Mesenchymal stem cell (in vitro differentiated cells and primary cell): ENCODE results near the gene NEK10.

ENCODE experiments used
- DNase-seq: peaks from one replicate; pipeline ENCODE4 v3.0.0-alpha.2; 2013
- H2AFZ ChIP-seq: one replicate; pipeline ENCODE4 v1.6.1; 2013; ENCODE audit warnings: low read depth, mild to moderate bottlenecking, control low read depth, inconsistent platforms, low read length, moderate library complexity
- H2AK5ac ChIP-seq: 2 replicates; pipeline ENCODE4 v1.6.1; 2013; ENCODE audit warnings: low read length, moderate library complexity, mild to moderate bottlenecking, inconsistent platforms; ENCODE audit not compliant: severe bottlenecking
- H2BK120ac ChIP-seq: one replicate; pipeline ENCODE4 v1.6.1; 2013; ENCODE audit warnings: low read depth, mild to moderate bottlenecking, inconsistent platforms, low read length, moderate library complexity
- H2BK12ac ChIP-seq, 2 experiments: one replicate each; pipeline ENCODE4 v1.6.1; 2013; ENCODE audit warnings: inconsistent platforms in 2 of 2, low read length in 2 of 2, mild to moderate bottlenecking in 2 of 2, moderate library complexity in 2 of 2, control low read depth in 1 of 2
- H2BK15ac ChIP-seq: one replicate; pipeline ENCODE4 v1.6.1; 2013; ENCODE audit warnings: mild to moderate bottlenecking, low read depth, inconsistent platforms; ENCODE audit not compliant: poor library complexity, severe bottlenecking
- H2BK5ac ChIP-seq: 2 replicates; pipeline ENCODE4 v1.6.1; 2013; ENCODE audit warnings: low read depth, mild to moderate bottlenecking, low read length, control low read depth, inconsistent platforms; ENCODE audit not compliant: poor library complexity, severe bottlenecking
- H3K14ac ChIP-seq, 2 experiments: one replicate each; pipeline ENCODE4 v1.6.1; 2013; ENCODE audit warnings: inconsistent platforms in 2 of 2, low read length in 2 of 2, control low read depth in 1 of 2, mild to moderate bottlenecking in 1 of 2, moderate library complexity in 1 of 2
- H3K18ac ChIP-seq, 2 experiments: one replicate each; pipeline ENCODE4 v1.6.1; 2013; ENCODE audit warnings: inconsistent platforms in 2 of 2, low read length in 2 of 2, control low read depth in 1 of 2, low read depth in 1 of 2, mild to moderate bottlenecking in 1 of 2
- H3K23ac ChIP-seq, 2 experiments: one replicate each; pipeline ENCODE4 v1.6.1; 2013; ENCODE audit warnings: inconsistent platforms in 2 of 2, low read length in 2 of 2, mild to moderate bottlenecking in 2 of 2, moderate library complexity in 2 of 2, control low read depth in 1 of 2
- H3K27ac ChIP-seq: 2 replicates; pipeline ENCODE4 v1.5.1; 2013; ENCODE audit warnings: mild to moderate bottlenecking, moderate library complexity, low read length, control low read depth, inconsistent platforms; ENCODE audit not compliant: poor library complexity, severe bottlenecking
- H3K27me3 ChIP-seq, 2 experiments: 2 replicates each; pipeline versions ENCODE4 v1.6.1 to v1.7.0; 2013; ENCODE audit warnings: low read length in 2 of 2, mild to moderate bottlenecking in 2 of 2, moderate library complexity in 2 of 2, control low read depth in 1 of 2, inconsistent platforms in 1 of 2; ENCODE audit not compliant: control insufficient read depth in 1 of 2, insufficient read depth in 1 of 2
- H3K36me3 ChIP-seq, 2 experiments: 2 replicates each; pipeline versions ENCODE4 v1.6.1 to v1.7.0; 2013; ENCODE audit warnings: low read length in 2 of 2, control low read depth in 1 of 2, inconsistent platforms in 1 of 2, low read depth in 1 of 2, mild to moderate bottlenecking in 1 of 2; ENCODE audit not compliant: insufficient read depth in 2 of 2, control insufficient read depth in 1 of 2
- H3K4ac ChIP-seq, 2 experiments: one replicate each; pipeline ENCODE4 v1.6.1; 2013; ENCODE audit warnings: inconsistent platforms in 2 of 2, low read length in 2 of 2, mild to moderate bottlenecking in 2 of 2, moderate library complexity in 2 of 2, control low read depth in 1 of 2, low read depth in 1 of 2
- H3K4me1 ChIP-seq: 2 replicates; pipeline ENCODE4 v1.6.1; 2013; ENCODE audit warnings: low read depth, low read length, control low read depth; ENCODE audit not compliant: control insufficient read depth, insufficient read depth
- H3K4me2 ChIP-seq: 2 replicates; pipeline ENCODE4 v1.6.1; 2013; ENCODE audit warnings: low read length, mild to moderate bottlenecking, inconsistent platforms; ENCODE audit not compliant: poor library complexity, severe bottlenecking
- H3K4me3 ChIP-seq, 2 experiments: 2 replicates each; pipeline versions ENCODE4 v1.5.1 to v1.7.0; 2013; ENCODE audit warnings: low read length in 2 of 2, mild to moderate bottlenecking in 2 of 2, control low read depth in 1 of 2, low read depth in 1 of 2; ENCODE audit not compliant: insufficient read depth in 1 of 2
- H3K79me1 ChIP-seq: replicated peaks from 2 replicates; pipeline ENCODE4 v1.6.1; 2013; ENCODE audit warnings: mild to moderate bottlenecking, control low read depth, low read length, inconsistent platforms; ENCODE audit not compliant: poor library complexity, severe bottlenecking
- H3K9ac ChIP-seq: 2 replicates; pipeline ENCODE4 v1.7.0; 2013; ENCODE audit warnings: mild to moderate bottlenecking, low read length, moderate library complexity
- H3K9me3 ChIP-seq: 2 replicates; pipeline ENCODE4 v1.7.0; 2013; ENCODE audit warnings: mild to moderate bottlenecking, low read length; ENCODE audit not compliant: control insufficient read depth
- H4K8ac ChIP-seq: one replicate; pipeline ENCODE4 v1.6.1; 2013; ENCODE audit warnings: inconsistent platforms, mild to moderate bottlenecking, low read length, moderate library complexity
- H4K91ac ChIP-seq: one replicate; pipeline ENCODE4 v1.6.1; 2013; ENCODE audit warnings: mild to moderate bottlenecking, low read length, inconsistent platforms
- WGBS: methylation state at CpG from one replicate; pipeline ENCODE4 v1.1.7; 2013; ENCODE audit warnings: mixed read lengths; 5-methylcytosine and 5-hydroxymethylcytosine counted together

NEK10 gene

DNA sequence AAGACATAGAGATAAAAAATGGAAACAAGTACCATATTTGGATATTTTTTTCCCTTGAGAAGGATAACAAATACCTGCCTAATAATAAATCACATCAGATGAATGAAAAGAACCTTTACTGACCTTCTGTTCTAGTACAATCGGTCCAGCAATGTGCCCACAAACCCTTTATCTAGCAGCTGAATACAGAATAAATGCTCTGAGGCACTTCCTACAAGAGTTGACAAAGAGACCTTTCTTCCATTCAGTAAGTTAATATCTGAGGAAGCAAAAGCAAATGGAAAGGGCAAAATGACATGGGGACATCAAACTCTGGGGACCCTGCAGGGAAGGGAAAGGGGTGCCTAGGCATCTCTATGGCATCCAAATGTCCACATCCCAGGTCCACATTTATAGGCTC, 115.8 kb downstream of the NEK10 start:
- Histone ChIP-seq H3K4ac (no peak overlapping the region), H3K18ac (no peak overlapping the region), H3K4me2 (no peak overlapping the region), H3K79me1 (no peaks in the 10 kb centered on the region), H2BK12ac (no peak overlapping the region), H3K36me3 (peaks cover 0 to 42% of the 10 kb centered on the region in 2 experiments), H4K8ac (no peak overlapping the region), H4K91ac (no peak overlapping the region), H2BK15ac (no peak overlapping the region), H3K27me3 (no peaks in the 10 kb centered on the region), H3K14ac (no peak overlapping the region), H3K9ac (no peak overlapping the region), H2BK120ac (no peak overlapping the region), H3K23ac (no peak overlapping the region), H2BK5ac (no peak overlapping the region), H3K9me3 (no peaks in the 10 kb centered on the region), H2AFZ (no peak overlapping the region), H3K4me1 (no peaks in the 10 kb centered on the region), H2AK5ac (no peak overlapping the region), H3K27ac (no peak overlapping the region), H3K4me3 (no peak overlapping the region)
- 23% methylated on average over 1 of the region's 1 CpG for WGBS
- no peak for DNase-seq

- Histone ChIP-seq H3K27me3 (no peaks in the 10 kb centered on the region), H2AK5ac (no peak overlapping the region), H3K9ac (no peak overlapping the region), H3K4ac (no peak overlapping the region), H3K4me3 (no peak overlapping the region), H4K8ac (no peak overlapping the region), H3K9me3 (no peaks in the 10 kb centered on the region), H2BK5ac (no peak overlapping the region), H2BK15ac (no peak overlapping the region), H2BK12ac (no peak overlapping the region), H2AFZ (no peak overlapping the region), H4K91ac (no peak overlapping the region), H3K23ac (no peak overlapping the region), H2BK120ac (no peak overlapping the region), H3K18ac (no peak overlapping the region), H3K79me1 (no peaks in the 10 kb centered on the region), H3K4me1 (no peaks in the 10 kb centered on the region), H3K4me2 (no peak overlapping the region), H3K27ac (no peak overlapping the region), H3K36me3 (peaks cover 0 to 42% of the 10 kb centered on the region in 2 experiments), H3K14ac (no peak overlapping the region)
- DNase-seq: no peak
These were observed 116.5 kb downstream of the NEK10 start for GRCh38 chr3:27252646-27253045.

GRCh38 chr3:27244374-27244773, 124.8 kb downstream of the NEK10 start:
- Histone ChIP-seq H4K91ac (no peak overlapping the region), H3K36me3 (peaks cover 0 to 31% of the 10 kb centered on the region in 2 experiments), H3K23ac (no peak overlapping the region), H2BK12ac (no peak overlapping the region), H3K9ac (no peak overlapping the region), H3K4me3 (no peak overlapping the region), H2BK5ac (no peak overlapping the region), H2BK15ac (no peak overlapping the region), H2AK5ac (no peak overlapping the region), H3K4me2 (no peak overlapping the region), H2AFZ (no peak overlapping the region), H3K79me1 (no peaks in the 10 kb centered on the region), H3K9me3 (peaks cover 6% of the 10 kb centered on the region), H3K4ac (no peak overlapping the region), H2BK120ac (no peak overlapping the region), H3K4me1 (no peaks in the 10 kb centered on the region), H4K8ac (no peak overlapping the region), H3K27me3 (no peaks in the 10 kb centered on the region), H3K14ac (no peak overlapping the region), H3K27ac (no peak overlapping the region), H3K18ac (no peak overlapping the region)
- 59% methylated on average over 2 of the region's 2 CpGs for WGBS
- no peak for DNase-seq

DNA sequence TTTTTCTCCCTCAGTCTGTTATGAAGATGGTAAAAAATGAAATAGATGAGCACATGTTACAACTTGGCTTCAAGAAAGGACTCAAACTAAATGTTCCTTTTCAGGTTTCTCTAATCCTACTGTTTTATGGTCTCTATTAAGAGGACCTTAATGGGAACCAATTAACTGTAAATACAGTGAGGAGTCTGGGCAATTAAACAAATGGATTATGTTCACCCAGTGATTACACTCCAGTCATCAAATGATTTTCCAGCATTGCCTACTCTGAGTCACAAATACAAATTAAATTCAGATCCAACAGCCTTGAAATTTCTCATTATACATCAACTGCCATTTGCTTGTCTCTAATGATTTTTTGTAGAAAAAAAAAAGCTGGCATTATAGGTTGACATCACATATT, 129.2 kb downstream of the NEK10 start:
- Histone ChIP-seq H4K91ac (no peak overlapping the region), H2BK12ac (no peak overlapping the region), H3K4me2 (no peak overlapping the region), H3K23ac (no peak overlapping the region), H4K8ac (no peak overlapping the region), H2BK120ac (no peak overlapping the region), H2AK5ac (no peak overlapping the region), H2BK5ac (no peak overlapping the region), H3K4ac (no peak overlapping the region), H3K27ac (no peak overlapping the region), H3K18ac (no peak overlapping the region), H3K9ac (no peak overlapping the region), H3K27me3 (no peaks in the 10 kb centered on the region), H3K14ac (no peak overlapping the region), H3K9me3 (peaks cover 43% of the 10 kb centered on the region), H3K79me1 (no peaks in the 10 kb centered on the region), H3K4me3 (no peak overlapping the region), H3K36me3 (peaks cover 0 to 49% of the 10 kb centered on the region in 2 experiments), H2BK15ac (no peak overlapping the region), H3K4me1 (no peaks in the 10 kb centered on the region), H2AFZ (no peak overlapping the region)
- DNase-seq: no peak
